ENCODE data around the gene C1orf21.

Gene C1orf21

DNA sequence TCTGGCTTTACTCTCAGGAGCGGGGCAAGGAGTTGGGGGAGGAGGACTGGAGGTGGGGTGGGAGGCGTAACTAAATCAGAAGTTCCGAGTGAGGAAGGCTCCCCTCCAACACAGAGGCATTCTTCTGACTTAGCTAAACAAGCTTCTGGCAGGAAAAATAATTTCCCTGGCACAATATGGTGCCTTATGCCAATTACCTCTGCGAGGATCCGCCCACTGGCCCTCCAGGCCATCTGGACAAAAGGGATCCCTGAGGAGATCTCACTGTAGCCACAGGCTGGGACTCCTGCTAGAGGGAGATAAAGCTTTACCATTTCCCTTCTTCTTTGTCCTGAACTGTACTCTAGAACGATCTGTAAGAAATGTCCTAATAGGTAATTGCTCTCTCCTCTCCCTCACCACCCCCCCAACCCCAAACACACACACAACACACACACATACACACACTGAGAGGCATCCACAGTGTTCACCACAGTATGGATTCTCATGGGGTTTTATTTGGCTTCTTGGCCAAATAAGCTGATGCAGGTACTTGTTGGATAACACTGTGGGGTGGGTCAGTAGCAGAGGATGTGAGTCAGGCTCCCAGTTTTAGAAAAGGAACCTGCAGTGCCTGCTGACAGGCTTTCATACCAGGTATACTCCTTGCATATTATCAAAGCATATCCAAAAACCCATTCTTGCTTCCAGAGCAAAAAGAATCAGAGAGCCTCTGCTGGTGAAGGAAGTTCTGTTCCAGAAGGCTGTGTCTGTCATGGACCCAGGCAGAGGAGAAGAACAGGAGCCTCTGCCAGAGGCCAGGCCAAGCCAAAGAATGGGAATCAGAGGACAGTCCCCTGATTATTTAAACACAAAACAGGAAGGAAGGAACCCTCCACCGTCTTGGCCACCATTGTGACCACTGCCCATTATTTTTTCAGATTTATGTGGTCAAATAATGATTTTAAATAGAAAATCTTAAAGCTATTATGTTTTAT, 169.1 kb downstream of the C1orf21 start:
- Histone ChIP-seq H3K4me3 (ENCODE audit: low read depth, low read length) (no peak overlapping the region), H3K27me3 (no peaks in the 10 kb centered on the region), H3K4me1 (peaks cover 7% of the 10 kb centered on the region), H3K36me3 (no peaks in the 10 kb centered on the region), H3K9me3 (no peaks in the 10 kb centered on the region; the same call in none of the 2 replicates)
- TF ChIP-seq, protein P1, sequence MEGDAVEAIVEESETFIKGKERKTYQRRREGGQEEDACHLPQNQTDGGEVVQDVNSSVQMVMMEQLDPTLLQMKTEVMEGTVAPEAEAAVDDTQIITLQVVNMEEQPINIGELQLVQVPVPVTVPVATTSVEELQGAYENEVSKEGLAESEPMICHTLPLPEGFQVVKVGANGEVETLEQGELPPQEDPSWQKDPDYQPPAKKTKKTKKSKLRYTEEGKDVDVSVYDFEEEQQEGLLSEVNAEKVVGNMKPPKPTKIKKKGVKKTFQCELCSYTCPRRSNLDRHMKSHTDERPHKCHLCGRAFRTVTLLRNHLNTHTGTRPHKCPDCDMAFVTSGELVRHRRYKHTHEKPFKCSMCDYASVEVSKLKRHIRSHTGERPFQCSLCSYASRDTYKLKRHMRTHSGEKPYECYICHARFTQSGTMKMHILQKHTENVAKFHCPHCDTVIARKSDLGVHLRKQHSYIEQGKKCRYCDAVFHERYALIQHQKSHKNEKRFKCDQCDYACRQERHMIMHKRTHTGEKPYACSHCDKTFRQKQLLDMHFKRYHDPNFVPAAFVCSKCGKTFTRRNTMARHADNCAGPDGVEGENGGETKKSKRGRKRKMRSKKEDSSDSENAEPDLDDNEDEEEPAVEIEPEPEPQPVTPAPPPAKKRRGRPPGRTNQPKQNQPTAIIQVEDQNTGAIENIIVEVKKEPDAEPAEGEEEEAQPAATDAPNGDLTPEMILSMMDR (IDR thresholded peaks at IDR 0.05; ENCODE audit: low read depth, low read length), result no peak
- DNase-seq, result peak; percentile 63

DNA sequence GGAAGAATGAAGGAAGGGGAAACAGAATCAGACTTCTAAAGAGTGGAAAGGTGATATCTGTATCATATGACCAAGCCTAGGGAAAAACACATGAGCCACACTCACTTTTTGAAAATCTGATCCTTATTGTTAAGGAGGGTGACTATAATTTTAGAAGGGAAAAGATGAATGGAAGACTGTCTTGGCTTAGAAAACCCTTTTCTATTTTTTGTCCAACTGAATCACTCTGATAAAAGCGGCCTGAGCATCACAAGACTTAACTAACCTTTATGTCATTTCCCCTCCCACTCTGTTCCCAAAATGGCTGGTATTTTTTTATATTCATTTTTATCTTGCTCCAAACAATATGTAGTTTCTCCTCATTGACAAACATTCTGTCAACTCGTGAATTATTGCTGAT, 169.8 kb downstream of the C1orf21 start:
- DNase-seq, result no peak
- H3K27me3 ChIP-seq, result no peaks in the 10 kb centered on the region
- no peak overlapping the region for H3K4me3 ChIP-seq (ENCODE audit: low read depth, low read length)
- TF ChIP-seq, protein P1 (IDR thresholded peaks at IDR 0.05; ENCODE audit: low read depth, low read length), result no peak
- H3K36me3 ChIP-seq, result no peaks in the 10 kb centered on the region
- H3K4me1 ChIP-seq, result peaks cover 7% of the 10 kb centered on the region
- no peaks in the 10 kb centered on the region; the same call in none of the 2 replicates for H3K9me3 ChIP-seq

DNA sequence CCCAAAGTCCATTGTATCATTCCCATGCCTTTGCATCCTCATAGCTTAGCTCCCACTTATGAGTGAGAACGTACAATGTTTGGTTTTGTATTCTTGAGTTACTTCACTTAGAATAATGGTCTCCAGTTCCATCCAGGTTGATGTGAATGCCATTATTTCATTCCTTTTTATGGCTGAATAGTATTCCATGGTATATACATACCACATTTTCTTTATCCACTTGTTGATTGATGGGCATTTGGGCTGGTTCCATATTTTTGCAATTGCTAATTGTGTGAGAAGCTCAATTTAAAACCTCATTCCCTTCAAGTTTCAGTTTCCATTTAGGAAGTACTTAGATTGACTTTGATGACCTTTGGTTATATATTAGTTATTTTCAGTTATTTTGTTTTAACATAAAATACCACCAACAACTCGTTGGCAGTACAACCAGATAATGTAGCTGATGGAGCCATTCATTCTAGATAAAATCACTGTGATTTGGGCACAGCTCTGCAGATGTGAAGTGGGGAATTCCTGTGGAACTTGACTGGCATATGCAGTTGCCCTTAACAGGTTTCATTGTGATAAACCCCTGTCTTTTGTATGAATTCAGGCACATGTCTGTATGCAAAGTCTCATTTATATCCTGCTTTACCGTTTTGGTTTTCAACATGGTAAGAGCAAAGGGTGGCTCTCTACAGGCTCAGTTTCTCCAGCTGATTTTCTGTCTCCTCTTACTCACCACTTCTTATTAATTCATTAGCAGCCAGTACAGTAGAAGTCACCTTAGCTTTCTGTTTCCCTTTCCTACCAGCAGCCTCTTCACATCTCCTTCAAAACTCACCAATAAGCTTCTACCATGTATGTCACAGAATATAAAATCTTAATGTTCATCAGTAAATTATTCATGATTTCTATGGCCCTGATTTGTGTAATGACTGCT, 170.9 kb downstream of the C1orf21 start:
- no peak for DNase-seq
- Histone ChIP-seq H3K4me1 (peaks cover 7% of the 10 kb centered on the region), H3K36me3 (no peaks in the 10 kb centered on the region), H3K9me3 (no peaks in the 10 kb centered on the region; the same call in none of the 2 replicates), H3K4me3 (ENCODE audit: low read depth, low read length) (no peak overlapping the region), H3K27me3 (no peaks in the 10 kb centered on the region)
- TF ChIP-seq, protein P1 (IDR thresholded peaks at IDR 0.05; ENCODE audit: low read depth, low read length), result no peak

DNA sequence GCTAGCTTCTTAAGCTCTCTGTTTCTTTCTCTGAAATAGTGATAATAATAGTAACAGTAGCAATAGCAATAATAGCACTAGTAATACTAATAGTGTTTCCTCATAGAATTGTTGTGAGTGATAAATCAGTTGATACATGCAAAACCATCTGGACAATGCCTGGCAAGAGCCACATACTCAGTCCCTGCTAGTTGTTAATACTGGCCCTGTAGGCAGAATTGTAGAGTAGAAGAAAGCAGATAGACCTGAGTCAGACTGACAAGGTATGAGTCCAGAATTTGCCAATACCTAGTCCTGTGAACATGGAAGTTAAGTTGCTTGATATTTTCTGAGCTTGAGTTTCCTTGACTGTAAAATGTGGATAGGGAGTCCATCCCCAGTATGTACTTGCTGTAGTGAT, 171.9 kb downstream of the C1orf21 start:
- H3K4me1 ChIP-seq, result peaks cover 8% of the 10 kb centered on the region

DNA sequence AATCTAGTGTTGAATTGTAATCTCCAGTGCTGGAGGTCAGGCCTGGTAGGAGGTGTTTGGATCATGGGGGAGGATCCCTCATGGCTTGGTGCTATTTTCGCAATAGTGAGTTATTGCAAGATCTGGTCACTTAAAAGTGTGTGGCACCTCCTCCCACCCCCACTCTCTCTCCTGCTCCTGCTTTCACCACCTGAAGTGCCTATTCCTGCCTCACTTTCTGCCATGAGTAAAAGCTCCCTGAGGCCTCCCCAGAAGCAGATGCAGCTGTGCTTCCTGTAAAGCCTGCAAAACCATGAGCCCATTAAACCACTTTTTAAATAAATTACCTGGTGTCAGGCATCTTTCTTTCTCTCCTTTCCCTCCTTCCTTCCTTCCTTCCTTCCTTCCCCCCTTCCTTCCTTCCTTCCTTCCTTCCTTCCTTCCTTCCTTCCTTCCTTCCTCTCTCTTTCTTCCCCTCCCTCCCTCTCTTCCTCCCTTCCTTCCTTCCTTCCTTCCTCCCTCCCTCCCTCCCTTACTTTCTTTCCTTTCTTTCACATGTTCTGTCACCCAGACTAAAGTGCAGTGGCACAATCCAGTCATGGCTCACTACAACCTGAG, 172.4 kb downstream of the C1orf21 start:
- Histone ChIP-seq H3K36me3 (no peaks in the 10 kb centered on the region), H3K9me3 (no peaks in the 10 kb centered on the region; the same call in 1 of the 2 replicates), H3K27me3 (no peaks in the 10 kb centered on the region), H3K4me1 (peaks cover 6% of the 10 kb centered on the region), H3K4me3 (ENCODE audit: low read depth, low read length) (no peak overlapping the region)
- TF ChIP-seq, protein P1 (IDR thresholded peaks at IDR 0.05; ENCODE audit: low read depth, low read length), result no peak
- no peak for DNase-seq

More for the DNA sequence above, 171.9 kb downstream of the C1orf21 start:
- no peaks in the 10 kb centered on the region for H3K36me3 ChIP-seq
- no peak overlapping the region for H3K4me3 ChIP-seq (ENCODE audit: low read depth, low read length)
- H3K27me3 ChIP-seq, result no peaks in the 10 kb centered on the region
- TF ChIP-seq, protein P1 (IDR thresholded peaks at IDR 0.05; ENCODE audit: low read depth, low read length), result no peak
- H3K9me3 ChIP-seq, result no peaks in the 10 kb centered on the region; the same call in none of the 2 replicates
- DNase-seq, result no peak
